ENCODE data around the gene CAPN2. TPM values are rescaled to one million over a fixed set of nuclear protein-coding genes. Genes with fewer than 3 reads are reported as not detected.

Gene CAPN2
- total RNA-seq, 6 experiments from 2014 or later: 380 to 424 (median 413) TPM

DNA sequence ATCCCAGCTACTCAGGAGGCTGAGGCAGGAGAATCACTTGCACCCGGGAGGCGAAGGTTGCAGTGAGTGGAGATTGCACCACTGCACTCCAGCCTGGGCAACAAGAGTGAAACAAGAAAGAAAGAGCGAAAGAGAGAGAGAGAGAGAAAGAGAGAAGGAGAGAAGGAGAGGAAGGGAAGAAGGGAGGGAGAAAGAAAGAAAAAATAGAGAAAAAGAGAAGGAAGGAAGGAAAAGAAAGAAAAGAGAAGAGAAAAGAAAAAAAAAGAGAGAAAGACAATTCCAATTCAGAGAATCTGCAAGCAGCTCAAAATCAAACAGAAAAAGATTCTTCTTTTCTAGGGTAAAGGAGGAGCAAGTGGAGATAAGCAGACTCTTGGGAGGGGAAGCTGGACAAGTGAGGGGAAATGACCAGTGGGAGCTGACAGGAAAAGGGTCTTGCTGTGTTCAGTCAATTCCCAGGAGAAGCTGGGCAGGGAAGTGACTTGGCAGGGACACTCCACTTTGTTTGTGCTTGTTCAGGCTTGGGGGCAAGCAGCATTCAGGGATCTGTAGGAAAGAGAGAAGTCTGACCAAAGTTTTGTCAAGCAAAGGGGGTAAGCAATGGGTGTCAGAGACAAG lies 3.6 kb upstream of the CAPN2 start:
- peak overlapping the region; percentile 89 for H3K27ac Mint-ChIP-seq
- H3K36me3 Mint-ChIP-seq (ENCODE audit: low read depth): peaks cover 13% of the 10 kb centered on the region
- peaks cover 6% of the 10 kb centered on the region for H3K27me3 Mint-ChIP-seq (ENCODE audit: insufficient read depth)
- H3K4me1 Mint-ChIP-seq (ENCODE audit: low read depth): peaks cover 74% of the 10 kb centered on the region
- TF ChIP-seq, protein P1, sequence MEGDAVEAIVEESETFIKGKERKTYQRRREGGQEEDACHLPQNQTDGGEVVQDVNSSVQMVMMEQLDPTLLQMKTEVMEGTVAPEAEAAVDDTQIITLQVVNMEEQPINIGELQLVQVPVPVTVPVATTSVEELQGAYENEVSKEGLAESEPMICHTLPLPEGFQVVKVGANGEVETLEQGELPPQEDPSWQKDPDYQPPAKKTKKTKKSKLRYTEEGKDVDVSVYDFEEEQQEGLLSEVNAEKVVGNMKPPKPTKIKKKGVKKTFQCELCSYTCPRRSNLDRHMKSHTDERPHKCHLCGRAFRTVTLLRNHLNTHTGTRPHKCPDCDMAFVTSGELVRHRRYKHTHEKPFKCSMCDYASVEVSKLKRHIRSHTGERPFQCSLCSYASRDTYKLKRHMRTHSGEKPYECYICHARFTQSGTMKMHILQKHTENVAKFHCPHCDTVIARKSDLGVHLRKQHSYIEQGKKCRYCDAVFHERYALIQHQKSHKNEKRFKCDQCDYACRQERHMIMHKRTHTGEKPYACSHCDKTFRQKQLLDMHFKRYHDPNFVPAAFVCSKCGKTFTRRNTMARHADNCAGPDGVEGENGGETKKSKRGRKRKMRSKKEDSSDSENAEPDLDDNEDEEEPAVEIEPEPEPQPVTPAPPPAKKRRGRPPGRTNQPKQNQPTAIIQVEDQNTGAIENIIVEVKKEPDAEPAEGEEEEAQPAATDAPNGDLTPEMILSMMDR (IDR thresholded peaks at IDR 0.05): no peak
- peak overlapping the region; percentile 24; the same call in 1 of the 2 replicates for H3K4me3 Mint-ChIP-seq
- no peaks in the 10 kb centered on the region for H3K9me3 Mint-ChIP-seq
- no peak for DNase-seq

DNA sequence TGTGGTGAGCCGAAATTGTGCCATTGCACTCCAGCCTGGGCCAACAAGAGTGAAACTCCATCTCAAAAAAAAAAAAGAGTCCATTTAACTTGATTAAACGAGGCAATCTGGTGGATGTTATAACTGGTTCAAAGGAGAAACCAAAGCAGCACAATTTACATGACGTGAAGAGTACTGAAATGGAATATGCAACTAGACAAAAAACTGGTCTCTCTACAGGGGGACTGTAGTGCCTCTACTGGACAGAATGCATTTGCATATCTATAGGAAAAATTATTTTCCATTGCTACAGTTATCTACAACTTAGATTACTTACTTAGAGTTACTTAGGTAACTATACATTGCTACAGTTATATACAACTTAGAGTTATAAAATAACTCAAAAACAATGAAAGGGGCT lies 2.7 kb upstream of the CAPN2 start:
- Mint-ChIP-seq H3K4me3 (no peak overlapping the region), H3K27ac (peak overlapping the region; percentile 49; the same call in 1 of the 2 replicates)
- no peak for DNase-seq

DNA sequence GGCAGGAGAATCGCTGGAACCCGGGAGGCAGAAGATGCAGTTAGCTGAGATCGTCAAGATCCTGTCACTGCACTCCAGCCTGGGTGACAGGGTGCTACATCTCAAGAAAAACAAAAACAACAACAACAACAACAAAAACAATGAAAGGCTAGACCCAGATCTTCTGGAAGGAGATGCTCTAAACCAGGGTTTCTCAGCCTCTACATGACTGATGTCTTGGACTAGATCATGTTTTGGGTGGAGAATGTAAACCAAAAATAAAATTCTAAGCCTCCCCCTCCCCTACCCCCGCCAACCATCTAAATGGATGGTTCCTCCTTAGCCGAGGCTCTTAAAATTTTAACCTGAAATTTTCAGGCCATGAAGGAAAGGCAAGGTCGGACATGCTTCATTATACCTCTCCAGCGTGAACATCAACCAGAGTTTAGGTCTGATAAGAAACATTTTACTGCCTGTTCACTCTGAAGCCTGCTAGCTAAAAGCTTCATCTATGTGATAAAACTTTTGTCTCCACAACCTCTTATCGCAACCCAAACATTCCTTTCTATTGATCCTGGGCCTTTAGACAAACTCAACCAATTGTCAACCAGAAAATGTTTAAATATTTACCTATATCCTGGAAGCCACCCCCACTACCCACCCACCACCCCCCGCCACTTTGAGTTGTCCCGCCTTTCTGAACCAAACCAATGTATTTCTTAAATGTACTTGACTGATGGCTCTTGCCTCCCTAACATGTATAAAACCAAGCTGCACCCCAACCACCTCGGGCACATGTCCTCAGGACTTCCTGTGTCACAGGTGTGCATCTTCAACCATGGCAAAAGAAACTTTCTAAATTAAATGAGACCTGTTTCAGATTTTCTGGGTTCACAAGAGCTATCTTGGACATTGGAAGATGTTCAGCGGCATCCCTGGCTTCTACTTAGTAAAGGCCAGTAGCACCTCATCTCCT lies 1.9 kb upstream of the CAPN2 start:
- no peak for DNase-seq
- Mint-ChIP-seq H3K9me3 (no peaks in the 10 kb centered on the region), H3K36me3 (ENCODE audit: low read depth) (peaks cover 26% of the 10 kb centered on the region), H3K27me3 (ENCODE audit: insufficient read depth) (peaks cover 10% of the 10 kb centered on the region), H3K4me1 (ENCODE audit: low read depth) (peaks cover 76% of the 10 kb centered on the region), H3K4me3 (no peak overlapping the region), H3K27ac (no peak overlapping the region)
- TF ChIP-seq, protein P1 (IDR thresholded peaks at IDR 0.05): no peak

More for the DNA sequence above, 2.7 kb upstream of the CAPN2 start:
- peaks cover 20% of the 10 kb centered on the region for H3K36me3 Mint-ChIP-seq (ENCODE audit: low read depth)
- no peaks in the 10 kb centered on the region for H3K9me3 Mint-ChIP-seq
- TF ChIP-seq, protein P1 (IDR thresholded peaks at IDR 0.05): peak; percentile 77
- peaks cover 76% of the 10 kb centered on the region for H3K4me1 Mint-ChIP-seq (ENCODE audit: low read depth)
- peaks cover 7% of the 10 kb centered on the region for H3K27me3 Mint-ChIP-seq (ENCODE audit: insufficient read depth)

DNA sequence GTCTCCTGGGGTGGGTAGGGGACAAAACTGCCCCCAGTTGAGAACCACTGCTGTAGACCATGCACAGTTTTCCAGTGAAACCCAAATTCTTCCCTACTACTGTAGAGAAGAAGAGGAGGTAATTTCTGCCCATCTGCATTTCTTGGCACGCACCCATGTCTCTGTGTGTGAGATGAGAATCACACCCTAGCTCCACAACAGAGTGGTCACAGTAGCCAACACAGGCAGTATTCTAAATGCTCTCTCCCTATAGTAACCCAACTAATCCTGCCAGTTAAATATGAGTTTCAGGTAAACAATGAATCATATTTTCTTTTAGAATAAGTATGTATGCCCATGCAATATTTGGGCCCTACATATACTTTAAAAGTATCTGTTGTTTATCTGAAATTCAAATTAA lies 1.2 kb upstream of the CAPN2 start:
- Mint-ChIP-seq H3K4me3 (peak overlapping the region; percentile 59; the same call in 1 of the 2 replicates), H3K4me1 (ENCODE audit: low read depth) (peaks cover 76% of the 10 kb centered on the region), H3K9me3 (no peaks in the 10 kb centered on the region), H3K27me3 (ENCODE audit: insufficient read depth) (peaks cover 10% of the 10 kb centered on the region), H3K36me3 (ENCODE audit: low read depth) (peaks cover 27% of the 10 kb centered on the region), H3K27ac (peak overlapping the region; percentile 68)
- TF ChIP-seq, protein P1 (IDR thresholded peaks at IDR 0.05): no peak
- no peak for DNase-seq

DNA sequence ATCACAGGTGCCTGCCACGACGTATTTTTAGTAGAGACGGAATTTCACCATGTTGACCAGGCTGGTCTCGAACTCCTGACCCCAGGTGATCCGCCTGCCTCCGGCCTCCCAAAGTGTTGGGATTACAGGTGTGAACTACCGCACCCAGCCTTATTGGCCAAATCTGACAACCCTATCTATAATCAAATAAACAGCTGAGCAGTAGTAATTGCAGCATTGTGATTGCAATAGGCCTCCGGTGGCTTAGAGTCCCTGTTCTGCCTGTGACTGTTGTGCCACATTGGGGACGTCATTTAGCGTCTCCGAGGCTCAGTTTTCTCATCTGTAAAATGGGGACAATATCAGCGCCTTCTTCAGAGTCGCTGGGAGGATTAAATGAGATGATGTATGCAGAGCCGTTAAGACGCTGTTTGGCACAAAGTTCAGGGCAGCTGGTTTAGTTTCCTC lies 569 bp upstream of the CAPN2 start:
- Mint-ChIP-seq H3K4me3 (peak overlapping the region; percentile 59), H3K27me3 (ENCODE audit: insufficient read depth) (peaks cover 10% of the 10 kb centered on the region), H3K27ac (peak overlapping the region; percentile 68), H3K36me3 (ENCODE audit: low read depth) (peaks cover 32% of the 10 kb centered on the region), H3K4me1 (ENCODE audit: low read depth) (peaks cover 76% of the 10 kb centered on the region), H3K9me3 (no peaks in the 10 kb centered on the region)
- TF ChIP-seq, protein P1 (IDR thresholded peaks at IDR 0.05): no peak
- no peak for DNase-seq
